Transverse colon (tissue), 4 donors: ENCODE measurements around the gene STK32A. TPM values are rescaled to one million over a fixed set of nuclear protein-coding genes. Genes with fewer than 3 reads are reported as not detected.

Source experiments
- DNase-seq: peaks from one replicate; pipeline ENCODE4 v3.0.0-alpha.2; 2019
- H3K27ac ChIP-seq, 4 donors: fragments of 200-600 bp; sonication (generic); 2 replicates each; pipeline ENCODE4 v1.5.1; 2016 to 2018; ENCODE audit warnings: inconsistent platforms in 4 of 4
- H3K27me3 ChIP-seq: fragments of 200-600 bp; sonication (generic); 2 replicates; pipeline ENCODE4 v1.5.1; 2017; ENCODE audit warnings: inconsistent platforms
- H3K36me3 ChIP-seq, 4 donors: fragments of 200-600 bp; sonication (generic); 2 replicates each; pipeline ENCODE4 v1.5.1; 2017 to 2019; ENCODE audit warnings: inconsistent platforms in 4 of 4
- H3K4me1 ChIP-seq, 4 donors: fragments of 200-600 bp; sonication (generic); 2 replicates each; pipeline ENCODE4 v1.5.1; 2017 to 2020; ENCODE audit warnings: inconsistent platforms in 4 of 4
- H3K4me3 ChIP-seq, 4 donors: fragments of 200-600 bp; sonication (generic); 1 replicate in 1 of 4; 2 replicates in 3 of 4; pipeline versions ENCODE4 v1.5.1 to v1.6.1; 2017 to 2019; ENCODE audit warnings: inconsistent platforms in 4 of 4
- H3K9me3 ChIP-seq, 2 donors: fragments of 200-600 bp; sonication (generic); 2 replicates each; pipeline ENCODE4 v1.5.1; 2017 to 2019; ENCODE audit warnings: inconsistent platforms in 2 of 2
- CTCF ChIP-seq, 5 experiments: fragments of 200-600 bp in 3 of 5; fragments of 450-650 bp in 2 of 5; sonication (generic) in 3 of 5; IDR thresholded peaks; 1 replicate in 2 of 5; 2 replicates in 3 of 5; pipeline ENCODE4 v1.5.1; 2016 to 2017; ENCODE audit warnings: antibody characterized with exemption in 5 of 5, inconsistent platforms in 3 of 5, mild to moderate bottlenecking in 2 of 5, moderate library complexity in 1 of 5
- EP300 ChIP-seq: sonication (generic); formaldehyde crosslinking; IDR thresholded peaks from one replicate; pipeline ENCODE4 v1.6.1; 2017; ENCODE audit warnings: antibody characterized with exemption, low read depth
- POLR2A ChIP-seq: fragments of 450-650 bp; IDR thresholded peaks from one replicate; pipeline ENCODE4 v1.6.1; 2016; ENCODE audit warnings: antibody characterized with exemption, mild to moderate bottlenecking, moderate library complexity
- POLR2AphosphoS5 ChIP-seq, 3 donors: sonication (generic); formaldehyde crosslinking; IDR thresholded peaks; one replicate each; pipeline ENCODE4 v1.6.1; 2016; ENCODE audit warnings: antibody characterized with exemption in 3 of 3
- WGBS, 2 donors: methylation state at CpG; one replicate each; pipeline ENCODE4 v1.1.5; 2018; ENCODE audit warnings: low coverage in 1 of 2; 5-methylcytosine and 5-hydroxymethylcytosine counted together
- in situ Hi-C, 4 donors: fragments of 200-750 bp; cut with MboI; loops; one replicate each; pipeline versions ENCODE4 v1.15.0 to v1.15.1; 2017; ENCODE audit warnings: low sequenced_read_pairs in 3 of 4, low pct_ligation_motif_present in 1 of 4, low pct_unique_long_range_greater_than_20kb in 1 of 4
- intact Hi-C: fragments of 100-400 bp; cut with DNase I; formaldehyde crosslinking; loops from one replicate; pipeline ENCODE4 v1.15.1; 2023; ENCODE audit warnings: low total_unique reads
- total RNA-seq, 4 donors: library from RNA; depleted of rRNA; stranded (reverse); fragments of >200 nt; gene quantifications; one replicate each; pipeline ENCODE4 v1.1.0, GENCODE V29; 2016

The STK32A gene
- total RNA-seq, 4 donors from 2014 or later = 1.4 to 1.6 TPM; not detected in 2

GRCh38 chr5:147340941-147341340 is 106.1 kb downstream of the STK32A start:
- no peak for DNase-seq
- 73% methylated on average over 1 of the region's 1 CpG; no CpG with 5 or more reads in 1 of the 2 donors for WGBS, 2 donors
- no peaks in the 10 kb centered on the region for H3K27me3 ChIP-seq
- TF ChIP-seq CTCF (IDR thresholded peaks at IDR 0.05) (no peak), EP300 (no peak), POLR2AphosphoS5 (IDR thresholded peaks at IDR 0.05) (no peak), POLR2A (no peak)
- no peaks in the 10 kb centered on the region for H3K4me1 ChIP-seq
- H3K27ac ChIP-seq = no peak overlapping the region
- no peak overlapping the region for H3K4me3 ChIP-seq
- in situ Hi-C loops (no loop called here), intact Hi-C loops (no loop called here)
- H3K9me3 ChIP-seq = no peaks in the 10 kb centered on the region
- H3K36me3 ChIP-seq = no peaks in the 10 kb centered on the region

GRCh38 chr5:147341345-147341744 is 106.5 kb downstream of the STK32A start:
- TF ChIP-seq POLR2AphosphoS5 (IDR thresholded peaks at IDR 0.05) (no peak), POLR2A (no peak), CTCF (IDR thresholded peaks at IDR 0.05) (no peak), EP300 (no peak)
- in situ Hi-C loops = no loop called here
- Histone ChIP-seq H3K4me3 (no peak overlapping the region), H3K27ac (no peak overlapping the region), H3K27me3 (no peaks in the 10 kb centered on the region), H3K4me1 (no peaks in the 10 kb centered on the region), H3K36me3 (no peaks in the 10 kb centered on the region), H3K9me3 (no peaks in the 10 kb centered on the region)
- no peak for DNase-seq
- intact Hi-C loops = no loop called here

GRCh38 chr5:147344861-147345260 is 110.0 kb downstream of the STK32A start:
- Histone ChIP-seq H3K4me3 (no peak overlapping the region), H3K4me1 (no peaks in the 10 kb centered on the region), H3K27me3 (no peaks in the 10 kb centered on the region), H3K36me3 (no peaks in the 10 kb centered on the region), H3K27ac (no peak overlapping the region), H3K9me3 (no peaks in the 10 kb centered on the region)
- TF ChIP-seq EP300 = no peak
- TF ChIP-seq POLR2A = no peak
- no peak for TF ChIP-seq POLR2AphosphoS5 (IDR thresholded peaks at IDR 0.05)
- TF ChIP-seq CTCF (IDR thresholded peaks at IDR 0.05) = no peak
- DNase-seq = no peak
- intact Hi-C loops = no loop called here
- WGBS, 2 donors = 25 to 29% methylated on average over 1 of the region's 1 CpG
- in situ Hi-C loops = no loop called here

- intact Hi-C loops = no loop called here
- no peak for DNase-seq
- no peak overlapping the region for H3K27ac ChIP-seq
- no peaks in the 10 kb centered on the region for H3K27me3 ChIP-seq
- in situ Hi-C loops = no loop called here
- H3K36me3 ChIP-seq = no peaks in the 10 kb centered on the region
- H3K4me3 ChIP-seq = no peak overlapping the region
- H3K4me1 ChIP-seq = no peaks in the 10 kb centered on the region
- 73 to 79% methylated on average over 4 to 5 of the region's 5 CpGs for WGBS, 2 donors
- no peaks in the 10 kb centered on the region for H3K9me3 ChIP-seq
- no peak for TF ChIP-seq CTCF (IDR thresholded peaks at IDR 0.05)
- TF ChIP-seq POLR2A = no peak
- no peak for TF ChIP-seq POLR2AphosphoS5 (IDR thresholded peaks at IDR 0.05)
- TF ChIP-seq EP300 = no peak
Measured at GRCh38 chr5:147346006-147346561, 111.3 kb downstream of the STK32A start.
